A549 (cell line): ENCODE results near the gene LSM4. TPM values are rescaled to one million over a fixed set of nuclear protein-coding genes. Genes with fewer than 3 reads are reported as not detected.
A peak's percentile ranks its signal among the peaks of the same experiment; 100 is the strongest.

ENCODE experiments used
- ATAC-seq, 2 experiments: fragments of 200-7000 bp in 1 of 2; fragments of >200 bp in 1 of 2; cut with Nextera tagmentation in 1 of 2; cut with Tn5 transposase in 1 of 2; 3 replicates each; pipeline versions ENCODE4 v1.8.0 to v1.9.1; 2018 to 2020; ENCODE audit warnings: mild to moderate bottlenecking in 1 of 2, moderate library complexity in 1 of 2
- CTCF ChIA-PET: fragments of 300-600 bp; sonication (Branson Sonifier 250); formaldehyde crosslinking; extraction: SDS; loops from one replicate; lab custom pipeline; 2021; ENCODE audit warnings: antibody characterized with exemption, inconsistent platforms; lab: Yijun Ruan, JAX
- POLR2A ChIA-PET: fragments of 350-600 bp; formaldehyde crosslinking; extraction: SDS; loops from one replicate; lab custom pipeline; 2021; ENCODE audit warnings: antibody characterized with exemption, inconsistent platforms; lab: Yijun Ruan, JAX
- DNase-seq, 2 experiments: peaks; one replicate each; pipeline versions ENCODE4 v3.0.0 to v3.0.0-alpha.2; 2011 to 2016; ENCODE audit warnings: low read depth in 1 of 2, low spot score in 1 of 2
- FAIRE-seq: peaks from 2 replicates; lab custom pipeline; 2011; peaks lifted over from hg19 to GRCh38; lab: Jason Lieb, UNC
- H3K27ac ChIP-seq, 2 experiments: fragments of >200 bp; sonication (Bioruptor Twin); formaldehyde crosslinking; 3 replicates each; pipeline ENCODE4 v1.5.1; 2016 to 2017
- H3K4me1 ChIP-seq: fragments of >200 bp; sonication (Bioruptor Twin); formaldehyde crosslinking; 3 replicates; pipeline ENCODE4 v1.6.1; 2016
- H3K4me2 ChIP-seq: fragments of >200 bp; sonication (Bioruptor Twin); formaldehyde crosslinking; 3 replicates; pipeline ENCODE4 v1.6.1; 2016
- H3K4me3 ChIP-seq: fragments of >200 bp; sonication (Bioruptor Twin); formaldehyde crosslinking; 3 replicates; pipeline ENCODE4 v1.5.1; 2016
- H3K9me3 ChIP-seq: fragments of >200 bp; sonication (Bioruptor Twin); formaldehyde crosslinking; 3 replicates; pipeline ENCODE4 v1.6.1; 2016
- CBX8 ChIP-seq: fragments of 200-600 bp; sonication (generic); IDR thresholded peaks from 2 replicates; pipeline ENCODE4 v1.6.1; 2016
- EHF ChIP-seq: fragments of 250-450 bp; sonication (Bioruptor Pico); IDR thresholded peaks from 2 replicates; pipeline ENCODE4 v1.5.0; 2020; ENCODE audit warnings: mild to moderate bottlenecking
- EHMT2 ChIP-seq: fragments of 200-600 bp; sonication (generic); IDR thresholded peaks from 2 replicates; pipeline ENCODE4 v1.6.1; 2016; ENCODE audit warnings: antibody characterized with exemption, low read depth, mild to moderate bottlenecking, moderate library complexity
- FOSB ChIP-seq: fragments of 250-450 bp; sonication (Bioruptor Pico); IDR thresholded peaks from 2 replicates; pipeline ENCODE4 v1.5.0; 2020; ENCODE audit warnings: mild to moderate bottlenecking, moderate library complexity
- FOSL2 ChIP-seq, 2 experiments: fragments of 450-650 bp in 1 of 2; fragments of >200 bp in 1 of 2; sonication (Bioruptor Twin) in 1 of 2; formaldehyde crosslinking; IDR thresholded peaks; 2 replicates each; pipeline versions ENCODE4 v1.5.0 to v1.6.1; 2016 to 2020; ENCODE audit warnings: mild to moderate bottlenecking in 1 of 2, moderate library complexity in 1 of 2
- FOXS1 ChIP-seq: fragments of 250-450 bp; sonication (Bioruptor Pico); IDR thresholded peaks from 2 replicates; pipeline ENCODE4 v1.5.0; 2020; ENCODE audit warnings: mild to moderate bottlenecking, moderate library complexity
- HEYL ChIP-seq: fragments of 250-450 bp; sonication (Bioruptor Pico); IDR thresholded peaks from 2 replicates; pipeline ENCODE4 v1.8.0; 2021; ENCODE audit warnings: mild to moderate bottlenecking, moderate library complexity
- JUNB ChIP-seq: fragments of >200 bp; sonication (Bioruptor Twin); formaldehyde crosslinking; IDR thresholded peaks from 2 replicates; pipeline ENCODE4 v1.6.1; 2016
- KDM5A ChIP-seq: fragments of 200-600 bp; sonication (generic); IDR thresholded peaks from 2 replicates; pipeline ENCODE4 v1.6.1; 2016; ENCODE audit warnings: antibody characterized with exemption, mild to moderate bottlenecking
- NFE2L2 ChIP-seq: fragments of 150-350 bp; conservative IDR thresholded peaks from 2 replicates; pipeline ENCODE4 v1.6.1; 2014; ENCODE audit warnings: low read length
- NR3C1 ChIP-seq: fragments of >200 bp; sonication (Bioruptor Twin); formaldehyde crosslinking; IDR thresholded peaks from 3 replicates; pipeline ENCODE4 v1.6.1; 2017
- POLR2A ChIP-seq: IDR thresholded peaks from 2 replicates; pipeline ENCODE4 v1.6.1; 2012; ENCODE audit warnings: mild to moderate bottlenecking, low read length
- RARB ChIP-seq: fragments of 250-450 bp; sonication (Bioruptor Pico); IDR thresholded peaks from 2 replicates; pipeline ENCODE4 v1.8.0; 2021; ENCODE audit warnings: mild to moderate bottlenecking, moderate library complexity
- RNF2 ChIP-seq: fragments of 200-600 bp; sonication (generic); IDR thresholded peaks from 2 replicates; pipeline ENCODE4 v1.6.1; 2016; ENCODE audit warnings: low read depth, mild to moderate bottlenecking, antibody characterized with exemption, moderate library complexity, borderline replicate concordance
- SREBF2 ChIP-seq: fragments of 450-650 bp; IDR thresholded peaks from 2 replicates; pipeline ENCODE4 v1.6.1; 2014; ENCODE audit warnings: mild to moderate bottlenecking, moderate library complexity
- TP53 ChIP-seq: fragments of 250-450 bp; sonication (Bioruptor Pico); IDR thresholded peaks from 2 replicates; pipeline ENCODE4 v1.5.0; 2021; ENCODE audit warnings: mild to moderate bottlenecking, moderate library complexity
- ZFP36 ChIP-seq: fragments of 450-650 bp; IDR thresholded peaks from 2 replicates; pipeline ENCODE4 v1.6.1; 2014; ENCODE audit warnings: borderline replicate concordance; ENCODE audit not compliant: partially characterized antibody
- WGBS: methylation state at CpG from one replicate; pipeline ENCODE4 v1.1.6; 2017; ENCODE audit errors: missing lambda C conversion rate; 5-methylcytosine and 5-hydroxymethylcytosine counted together
- polyA plus RNA-seq, 4 experiments: library from polyadenylated mRNA; depleted of rRNA in 3 of 4; stranded (reverse); fragments of >200 nt; fragmentation: RNase III in 1 of 4; extraction: RNeasy Plus Mini Kit Qiagen cat#74134 plus additional on column Dnase treatment in 1 of 4; gene quantifications; 2 replicates in 3 of 4; 3 replicates in 1 of 4; pipeline ENCODE4 v1.2.3, GENCODE V29; 2011 to 2017
- TF ChIP-seq, protein P1 (sequence below): fragments of >200 bp; sonication (Bioruptor Twin); formaldehyde crosslinking; IDR thresholded peaks from 3 replicates; pipeline ENCODE4 v1.6.1; 2016
- TF ChIP-seq, protein P2 (sequence below): fragments of >200 bp; sonication (Bioruptor Twin); formaldehyde crosslinking; IDR thresholded peaks from 3 replicates; pipeline ENCODE4 v1.5.1; 2016
- TF ChIP-seq, protein P3 (sequence below): fragments of 250-450 bp; sonication (Bioruptor Pico); IDR thresholded peaks from 2 replicates; pipeline ENCODE4 v1.5.0; 2021; ENCODE audit warnings: mild to moderate bottlenecking, moderate library complexity, borderline replicate concordance
- TF ChIP-seq, protein P4 (sequence below): fragments of 450-650 bp; IDR thresholded peaks from 2 replicates; pipeline ENCODE4 v1.6.1; 2014; ENCODE audit warnings: antibody characterized with exemption
- TF ChIP-seq, protein P5 (sequence below): fragments of 150-350 bp; IDR thresholded peaks from 2 replicates; pipeline ENCODE4 v1.6.1; 2014; ENCODE audit warnings: low read depth, mild to moderate bottlenecking, low read length
- TF ChIP-seq, protein P6 (sequence below): IDR thresholded peaks from 2 replicates; pipeline ENCODE4 v1.6.1; 2012

LSM4 gene
- polyA plus RNA-seq, 2 of the 4 experiments (the other 2 are of a cell fraction) = 154 to 169 TPM

DNA sequence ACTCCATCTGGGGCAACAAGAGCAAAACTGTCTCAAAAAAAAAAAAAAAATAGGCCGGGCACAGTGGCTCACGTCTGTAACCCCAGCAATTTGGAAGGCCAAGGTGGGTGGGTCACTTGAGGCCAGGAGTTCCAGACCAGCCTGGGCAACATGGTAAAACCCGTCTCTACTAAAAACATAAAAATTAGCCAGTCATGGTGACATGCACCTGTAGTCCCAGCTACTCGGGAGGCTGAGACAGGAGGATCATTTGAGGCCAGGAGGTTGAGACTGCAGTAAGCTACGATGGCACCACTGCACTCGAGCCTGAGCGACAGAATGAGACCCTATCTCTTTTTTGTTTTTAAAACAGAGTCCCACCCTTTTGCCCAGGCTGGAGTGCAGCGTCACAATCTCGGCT lies 52.5 kb downstream of the LSM4 start:
- Histone ChIP-seq H3K27ac (no peak overlapping the region), H3K9me3 (no peaks in the 10 kb centered on the region), H3K4me3 (no peak overlapping the region)
- ATAC-seq = no peak
- FAIRE-seq = no peak
- POLR2A ChIA-PET = no interaction called here
- TF ChIP-seq HEYL (CRISPR knock-in tag) (no peak), JUNB (no peak), RARB (no peak), NFE2L2 (peak; percentile 54)
- TF ChIP-seq, all 56 proteins: peak for 1
- CTCF ChIA-PET = interaction anchor here (0.8 to 4.5 kb wide), 6 partner anchors 8 to 57 kb away, joined by 3 to 27 read pairs (median 6); partner anchors contain the start of gene LSM4
- H3K4me2 ChIP-seq = no peak overlapping the region
- 87% methylated on average over 9 of the region's 9 CpGs for WGBS
- DNase-seq = no peak
- H3K4me1 ChIP-seq = peaks cover 28% of the 10 kb centered on the region

DNA sequence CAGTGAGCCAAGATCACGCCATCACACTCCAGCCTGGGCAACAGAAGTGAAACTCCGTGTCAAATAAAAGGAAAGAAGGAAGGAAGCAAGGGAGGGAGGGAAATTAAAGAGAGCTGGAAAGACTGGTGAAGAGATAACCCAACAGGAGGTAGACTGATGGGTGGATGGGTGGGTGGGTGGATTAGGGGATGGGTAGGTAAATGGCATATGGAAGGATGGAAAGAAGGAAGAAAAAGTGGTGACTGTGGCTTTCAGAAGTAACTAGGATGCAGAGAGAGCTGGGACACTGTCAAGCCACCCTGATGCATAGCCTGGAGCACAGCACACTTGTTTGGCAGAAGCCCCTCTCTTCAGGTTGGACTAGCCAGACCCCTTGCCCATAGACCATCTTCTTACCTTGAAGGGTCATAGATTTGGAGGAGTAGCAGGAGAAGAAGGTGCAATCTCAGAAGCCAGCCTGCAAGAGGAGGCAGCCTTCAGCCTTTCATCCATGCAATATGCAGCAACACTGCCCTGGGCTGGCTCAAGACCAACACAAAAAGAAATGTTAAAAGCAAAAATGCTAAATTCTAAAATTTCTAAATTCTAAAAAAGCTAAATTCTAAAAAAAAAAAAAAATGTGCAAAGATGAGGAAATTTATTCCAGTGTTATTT lies 53.7 kb downstream of the LSM4 start:
- ATAC-seq (no peak), FAIRE-seq (no peak), DNase-seq (no peak)
- H3K4me2 ChIP-seq = no peak overlapping the region
- WGBS = 69% methylated on average over 2 of the region's 2 CpGs
- CTCF ChIA-PET = interaction anchor here (0.7 to 4.5 kb wide), 7 partner anchors 10 to 70 kb away, joined by 3 to 27 read pairs (median 6); partner anchors contain the start of gene RAB3A
- H3K9me3 ChIP-seq = no peaks in the 10 kb centered on the region
- peak; percentile 64 for TF ChIP-seq ZFP36
- TF ChIP-seq KDM5A = no peak
- no peak for TF ChIP-seq RNF2
- no peak for TF ChIP-seq EHF (CRISPR knock-in tag)
- H3K4me3 ChIP-seq = no peak overlapping the region
- H3K27ac ChIP-seq = no peak overlapping the region
- peaks cover 18% of the 10 kb centered on the region for H3K4me1 ChIP-seq
- POLR2A ChIA-PET = interaction anchor here (1.1 kb wide), 1 partner anchor 59 kb away, joined by 6 read pairs; no protein-coding TSS in a partner anchor

DNA sequence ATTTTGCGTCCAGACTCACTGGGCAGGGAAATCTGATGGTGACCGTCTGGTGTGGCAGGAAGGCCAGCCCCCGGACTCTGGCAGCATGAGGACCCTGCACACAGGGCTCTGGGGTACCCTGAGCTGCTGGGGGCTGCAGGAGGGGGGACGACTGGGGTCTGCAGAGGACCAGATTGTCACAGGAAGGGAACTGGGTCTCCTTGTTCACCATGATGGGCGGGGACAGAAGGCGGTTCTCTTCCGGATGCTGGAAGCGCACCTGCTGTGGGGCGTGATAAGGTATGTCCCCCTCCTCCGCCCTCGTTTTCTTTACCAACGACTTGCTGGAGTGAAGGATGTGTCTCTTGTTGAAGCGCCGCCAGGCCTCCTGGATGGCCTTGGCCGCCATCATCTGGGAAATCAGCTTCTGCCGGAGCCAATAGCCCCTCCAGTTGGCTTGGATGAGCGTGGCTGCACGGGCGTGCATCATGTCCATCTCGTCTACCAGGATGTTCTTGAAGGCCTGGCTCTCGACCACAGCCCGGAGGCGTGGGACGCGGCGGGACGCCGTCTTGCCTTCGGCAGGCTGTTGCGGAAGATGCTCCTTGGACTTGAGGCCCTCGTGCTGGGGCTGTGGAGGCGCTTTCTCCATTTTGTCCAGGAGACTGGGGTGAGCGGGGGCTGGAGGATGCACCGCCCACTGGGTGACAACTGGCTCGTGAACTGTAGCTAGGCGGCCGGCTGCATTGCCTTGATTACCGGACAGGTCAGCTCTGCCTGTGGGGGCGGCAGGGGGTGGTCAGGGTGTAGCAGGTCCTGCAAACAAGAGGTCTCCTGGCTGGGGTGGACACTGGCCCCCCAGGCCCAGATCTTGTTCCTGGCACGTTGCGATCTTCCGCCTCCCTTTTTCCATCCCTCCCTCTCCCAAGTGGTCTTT lies 55.8 kb downstream of the LSM4 start:
- no peak for FAIRE-seq
- ChIA-PET CTCF (interaction anchor here (4.5 kb wide), 1 partner anchor 12 kb away, joined by 27 read pairs; no protein-coding TSS in a partner anchor), POLR2A (no interaction called here)
- TF ChIP-seq, protein P1, sequence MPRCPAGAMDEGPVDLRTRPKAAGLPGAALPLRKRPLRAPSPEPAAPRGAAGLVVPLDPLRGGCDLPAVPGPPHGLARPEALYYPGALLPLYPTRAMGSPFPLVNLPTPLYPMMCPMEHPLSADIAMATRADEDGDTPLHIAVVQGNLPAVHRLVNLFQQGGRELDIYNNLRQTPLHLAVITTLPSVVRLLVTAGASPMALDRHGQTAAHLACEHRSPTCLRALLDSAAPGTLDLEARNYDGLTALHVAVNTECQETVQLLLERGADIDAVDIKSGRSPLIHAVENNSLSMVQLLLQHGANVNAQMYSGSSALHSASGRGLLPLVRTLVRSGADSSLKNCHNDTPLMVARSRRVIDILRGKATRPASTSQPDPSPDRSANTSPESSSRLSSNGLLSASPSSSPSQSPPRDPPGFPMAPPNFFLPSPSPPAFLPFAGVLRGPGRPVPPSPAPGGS = no peak
- no peak for TF ChIP-seq EHF (CRISPR knock-in tag)
- TF ChIP-seq EHMT2 = no peak
- TF ChIP-seq NR3C1 = no peak
- TF ChIP-seq, protein P2, sequence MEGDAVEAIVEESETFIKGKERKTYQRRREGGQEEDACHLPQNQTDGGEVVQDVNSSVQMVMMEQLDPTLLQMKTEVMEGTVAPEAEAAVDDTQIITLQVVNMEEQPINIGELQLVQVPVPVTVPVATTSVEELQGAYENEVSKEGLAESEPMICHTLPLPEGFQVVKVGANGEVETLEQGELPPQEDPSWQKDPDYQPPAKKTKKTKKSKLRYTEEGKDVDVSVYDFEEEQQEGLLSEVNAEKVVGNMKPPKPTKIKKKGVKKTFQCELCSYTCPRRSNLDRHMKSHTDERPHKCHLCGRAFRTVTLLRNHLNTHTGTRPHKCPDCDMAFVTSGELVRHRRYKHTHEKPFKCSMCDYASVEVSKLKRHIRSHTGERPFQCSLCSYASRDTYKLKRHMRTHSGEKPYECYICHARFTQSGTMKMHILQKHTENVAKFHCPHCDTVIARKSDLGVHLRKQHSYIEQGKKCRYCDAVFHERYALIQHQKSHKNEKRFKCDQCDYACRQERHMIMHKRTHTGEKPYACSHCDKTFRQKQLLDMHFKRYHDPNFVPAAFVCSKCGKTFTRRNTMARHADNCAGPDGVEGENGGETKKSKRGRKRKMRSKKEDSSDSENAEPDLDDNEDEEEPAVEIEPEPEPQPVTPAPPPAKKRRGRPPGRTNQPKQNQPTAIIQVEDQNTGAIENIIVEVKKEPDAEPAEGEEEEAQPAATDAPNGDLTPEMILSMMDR = no peak
- TF ChIP-seq FOSL2 (IDR thresholded peaks at IDR 0.05) = no peak
- no peak for TF ChIP-seq FOSL2 (CRISPR knock-in tag; IDR thresholded peaks at IDR 0.05)
- no peak for TF ChIP-seq POLR2A
- TF ChIP-seq TP53 (CRISPR knock-in tag) = no peak
- TF ChIP-seq FOXS1 (CRISPR knock-in tag) = no peak
- no peak for TF ChIP-seq RARB
- TF ChIP-seq FOSB (CRISPR knock-in tag) = no peak
- no peak for TF ChIP-seq SREBF2
- TF ChIP-seq CBX8 = no peak
- TF ChIP-seq, protein P3, sequence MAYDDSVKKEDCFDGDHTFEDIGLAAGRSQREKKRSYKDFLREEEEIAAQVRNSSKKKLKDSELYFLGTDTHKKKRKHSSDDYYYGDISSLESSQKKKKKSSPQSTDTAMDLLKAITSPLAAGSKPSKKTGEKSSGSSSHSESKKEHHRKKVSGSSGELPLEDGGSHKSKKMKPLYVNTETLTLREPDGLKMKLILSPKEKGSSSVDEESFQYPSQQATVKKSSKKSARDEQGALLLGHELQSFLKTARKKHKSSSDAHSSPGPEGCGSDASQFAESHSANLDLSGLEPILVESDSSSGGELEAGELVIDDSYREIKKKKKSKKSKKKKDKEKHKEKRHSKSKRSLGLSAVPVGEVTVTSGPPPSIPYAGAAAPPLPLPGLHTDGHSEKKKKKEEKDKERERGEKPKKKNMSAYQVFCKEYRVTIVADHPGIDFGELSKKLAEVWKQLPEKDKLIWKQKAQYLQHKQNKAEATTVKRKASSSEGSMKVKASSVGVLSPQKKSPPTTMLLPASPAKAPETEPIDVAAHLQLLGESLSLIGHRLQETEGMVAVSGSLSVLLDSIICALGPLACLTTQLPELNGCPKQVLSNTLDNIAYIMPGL (CRISPR knock-in tag) = no peak
- TF ChIP-seq, protein P4, sequence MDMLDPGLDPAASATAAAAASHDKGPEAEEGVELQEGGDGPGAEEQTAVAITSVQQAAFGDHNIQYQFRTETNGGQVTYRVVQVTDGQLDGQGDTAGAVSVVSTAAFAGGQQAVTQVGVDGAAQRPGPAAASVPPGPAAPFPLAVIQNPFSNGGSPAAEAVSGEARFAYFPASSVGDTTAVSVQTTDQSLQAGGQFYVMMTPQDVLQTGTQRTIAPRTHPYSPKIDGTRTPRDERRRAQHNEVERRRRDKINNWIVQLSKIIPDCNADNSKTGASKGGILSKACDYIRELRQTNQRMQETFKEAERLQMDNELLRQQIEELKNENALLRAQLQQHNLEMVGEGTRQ = no peak
- no peak for TF ChIP-seq NFE2L2
- TF ChIP-seq, protein P5, sequence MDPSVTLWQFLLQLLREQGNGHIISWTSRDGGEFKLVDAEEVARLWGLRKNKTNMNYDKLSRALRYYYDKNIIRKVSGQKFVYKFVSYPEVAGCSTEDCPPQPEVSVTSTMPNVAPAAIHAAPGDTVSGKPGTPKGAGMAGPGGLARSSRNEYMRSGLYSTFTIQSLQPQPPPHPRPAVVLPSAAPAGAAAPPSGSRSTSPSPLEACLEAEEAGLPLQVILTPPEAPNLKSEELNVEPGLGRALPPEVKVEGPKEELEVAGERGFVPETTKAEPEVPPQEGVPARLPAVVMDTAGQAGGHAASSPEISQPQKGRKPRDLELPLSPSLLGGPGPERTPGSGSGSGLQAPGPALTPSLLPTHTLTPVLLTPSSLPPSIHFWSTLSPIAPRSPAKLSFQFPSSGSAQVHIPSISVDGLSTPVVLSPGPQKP = no peak
- TF ChIP-seq, protein P6, sequence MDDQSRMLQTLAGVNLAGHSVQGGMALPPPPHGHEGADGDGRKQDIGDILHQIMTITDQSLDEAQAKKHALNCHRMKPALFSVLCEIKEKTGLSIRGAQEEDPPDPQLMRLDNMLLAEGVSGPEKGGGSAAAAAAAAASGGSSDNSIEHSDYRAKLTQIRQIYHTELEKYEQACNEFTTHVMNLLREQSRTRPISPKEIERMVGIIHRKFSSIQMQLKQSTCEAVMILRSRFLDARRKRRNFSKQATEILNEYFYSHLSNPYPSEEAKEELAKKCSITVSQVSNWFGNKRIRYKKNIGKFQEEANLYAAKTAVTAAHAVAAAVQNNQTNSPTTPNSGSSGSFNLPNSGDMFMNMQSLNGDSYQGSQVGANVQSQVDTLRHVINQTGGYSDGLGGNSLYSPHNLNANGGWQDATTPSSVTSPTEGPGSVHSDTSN = no peak

More for the DNA sequence above, 55.8 kb downstream of the LSM4 start:
- Histone ChIP-seq H3K4me3 (no peak overlapping the region), H3K4me2 (no peak overlapping the region), H3K27ac (no peak overlapping the region), H3K9me3 (no peaks in the 10 kb centered on the region), H3K4me1 (no peaks in the 10 kb centered on the region)
- ATAC-seq (no peak), DNase-seq (no peak)
- 88% methylated on average over 24 of the region's 42 CpGs for WGBS
